KMS-11 (cell line): ENCODE results near the gene ABCC4.

Experiments used
- H2AFZ ChIP-seq: fragments of 200-600 bp; sonication (generic); 2 replicates; pipeline ENCODE4 v1.6.1; 2016; ENCODE audit warnings: antibody characterized with exemption, mixed run types, low read depth
- H3K27ac ChIP-seq: fragments of 200-600 bp; sonication (generic); 2 replicates; pipeline ENCODE4 v1.6.1; 2016; ENCODE audit warnings: mild to moderate bottlenecking, mixed run types
- H3K27me3 ChIP-seq: fragments of 200-600 bp; sonication (generic); 2 replicates; pipeline ENCODE4 v1.6.1; 2017; ENCODE audit warnings: mild to moderate bottlenecking, low read depth, mixed run types, moderate library complexity; ENCODE audit not compliant: insufficient read depth
- H3K36me3 ChIP-seq: fragments of 200-600 bp; sonication (generic); 2 replicates; pipeline ENCODE4 v1.6.1; 2017; ENCODE audit warnings: mild to moderate bottlenecking, mixed run types; ENCODE audit not compliant: insufficient read depth
- H3K4me1 ChIP-seq: fragments of 200-600 bp; sonication (generic); 2 replicates; pipeline ENCODE4 v1.6.1; 2016; ENCODE audit warnings: mild to moderate bottlenecking, low read depth, mixed run types; ENCODE audit not compliant: poor library complexity, severe bottlenecking
- H3K4me2 ChIP-seq: fragments of 200-600 bp; sonication (generic); 2 replicates; pipeline ENCODE4 v1.7.0; 2016; ENCODE audit warnings: mild to moderate bottlenecking, mixed run types
- H3K4me3 ChIP-seq: fragments of 200-600 bp; sonication (generic); IDR thresholded peaks from 2 replicates; pipeline ENCODE4 v1.6.1; 2017; ENCODE audit warnings: low read depth, low read length, mixed read lengths; ENCODE audit not compliant: insufficient read depth
- H3K79me2 ChIP-seq: fragments of 200-600 bp; sonication (generic); 2 replicates; pipeline ENCODE4 v1.6.1; 2016; ENCODE audit warnings: low read depth, mixed run types; ENCODE audit not compliant: insufficient read depth
- H3K9ac ChIP-seq: fragments of 200-600 bp; sonication (generic); 2 replicates; pipeline ENCODE4 v1.6.1; 2016; ENCODE audit warnings: mild to moderate bottlenecking, mixed run types
- H4K20me1 ChIP-seq: fragments of 200-600 bp; sonication (generic); 2 replicates; pipeline ENCODE4 v1.6.1; 2016; ENCODE audit warnings: mild to moderate bottlenecking, mixed run types; ENCODE audit not compliant: insufficient read depth
- TF ChIP-seq, protein P1 (sequence below): fragments of 200-600 bp; sonication (generic); conservative IDR thresholded peaks from 2 replicates; pipeline ENCODE4 v1.6.1; 2017; ENCODE audit warnings: low read depth, mild to moderate bottlenecking, antibody characterized with exemption, low read length, moderate library complexity, mixed read lengths

The ABCC4 gene

DNA sequence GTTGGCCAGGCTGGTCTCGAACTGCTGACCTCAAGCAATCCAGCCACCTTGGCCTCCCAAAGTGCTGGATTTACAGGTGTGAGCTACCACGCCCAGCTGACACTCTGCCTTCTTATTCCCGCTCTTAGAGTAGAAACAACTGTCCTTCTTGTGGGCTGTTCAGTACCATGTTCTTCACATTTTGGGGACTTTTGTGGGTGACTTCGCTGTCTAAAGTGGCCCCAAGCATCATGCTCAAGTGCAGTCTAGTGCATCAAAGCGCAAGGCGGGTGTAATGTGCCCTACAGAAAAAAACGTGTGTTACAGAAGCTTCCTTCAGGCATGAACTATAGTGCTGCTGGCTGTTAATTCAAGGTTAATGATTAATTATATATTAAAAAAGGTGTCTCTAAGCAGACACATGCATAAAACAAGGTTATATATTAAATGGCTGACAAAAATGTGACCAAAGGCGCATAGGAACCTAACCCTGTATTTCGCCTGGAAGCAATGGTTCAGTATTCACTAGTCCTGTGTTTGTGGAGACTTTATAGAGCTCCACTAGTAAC, 38.3 kb downstream of the ABCC4 start:
- TF ChIP-seq, protein P1, sequence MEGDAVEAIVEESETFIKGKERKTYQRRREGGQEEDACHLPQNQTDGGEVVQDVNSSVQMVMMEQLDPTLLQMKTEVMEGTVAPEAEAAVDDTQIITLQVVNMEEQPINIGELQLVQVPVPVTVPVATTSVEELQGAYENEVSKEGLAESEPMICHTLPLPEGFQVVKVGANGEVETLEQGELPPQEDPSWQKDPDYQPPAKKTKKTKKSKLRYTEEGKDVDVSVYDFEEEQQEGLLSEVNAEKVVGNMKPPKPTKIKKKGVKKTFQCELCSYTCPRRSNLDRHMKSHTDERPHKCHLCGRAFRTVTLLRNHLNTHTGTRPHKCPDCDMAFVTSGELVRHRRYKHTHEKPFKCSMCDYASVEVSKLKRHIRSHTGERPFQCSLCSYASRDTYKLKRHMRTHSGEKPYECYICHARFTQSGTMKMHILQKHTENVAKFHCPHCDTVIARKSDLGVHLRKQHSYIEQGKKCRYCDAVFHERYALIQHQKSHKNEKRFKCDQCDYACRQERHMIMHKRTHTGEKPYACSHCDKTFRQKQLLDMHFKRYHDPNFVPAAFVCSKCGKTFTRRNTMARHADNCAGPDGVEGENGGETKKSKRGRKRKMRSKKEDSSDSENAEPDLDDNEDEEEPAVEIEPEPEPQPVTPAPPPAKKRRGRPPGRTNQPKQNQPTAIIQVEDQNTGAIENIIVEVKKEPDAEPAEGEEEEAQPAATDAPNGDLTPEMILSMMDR = no peak
- H3K4me3 ChIP-seq = no peak overlapping the region
- no peak overlapping the region for H3K9ac ChIP-seq
- no peaks in the 10 kb centered on the region for H3K79me2 ChIP-seq
- no peak overlapping the region for H3K4me2 ChIP-seq
- H3K27ac ChIP-seq = no peak overlapping the region
- H3K27me3 ChIP-seq = no peaks in the 10 kb centered on the region
- no peaks in the 10 kb centered on the region for H3K4me1 ChIP-seq
- no peaks in the 10 kb centered on the region for H3K36me3 ChIP-seq
- H4K20me1 ChIP-seq = no peaks in the 10 kb centered on the region
- H2AFZ ChIP-seq = no peak overlapping the region

DNA sequence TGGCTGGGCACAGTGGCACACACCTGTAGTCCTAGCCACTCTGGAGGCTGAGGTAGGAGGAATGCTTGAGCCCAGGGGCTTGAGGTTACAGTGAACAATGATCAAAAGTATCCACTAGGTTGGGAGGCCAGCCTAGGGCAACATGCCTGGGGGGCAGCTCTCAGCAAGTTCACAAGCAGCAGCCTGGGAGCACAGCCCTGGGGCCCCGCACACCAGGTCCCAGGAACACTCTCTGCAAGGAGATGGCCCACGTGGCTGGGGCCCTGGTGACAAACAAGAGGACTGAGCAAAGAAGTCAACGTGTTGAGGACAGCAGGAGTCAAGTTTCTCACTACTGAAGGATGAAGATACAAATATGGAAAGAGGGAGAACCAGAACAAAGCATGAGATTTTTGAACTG, 39.3 kb downstream of the ABCC4 start:
- Histone ChIP-seq H3K9ac (no peak overlapping the region), H3K4me1 (no peaks in the 10 kb centered on the region), H3K4me3 (no peak overlapping the region), H3K27ac (no peak overlapping the region), H3K36me3 (no peaks in the 10 kb centered on the region), H4K20me1 (no peaks in the 10 kb centered on the region), H3K27me3 (no peaks in the 10 kb centered on the region), H3K79me2 (no peaks in the 10 kb centered on the region), H2AFZ (no peak overlapping the region), H3K4me2 (no peak overlapping the region)
- TF ChIP-seq, protein P1 = no peak

DNA sequence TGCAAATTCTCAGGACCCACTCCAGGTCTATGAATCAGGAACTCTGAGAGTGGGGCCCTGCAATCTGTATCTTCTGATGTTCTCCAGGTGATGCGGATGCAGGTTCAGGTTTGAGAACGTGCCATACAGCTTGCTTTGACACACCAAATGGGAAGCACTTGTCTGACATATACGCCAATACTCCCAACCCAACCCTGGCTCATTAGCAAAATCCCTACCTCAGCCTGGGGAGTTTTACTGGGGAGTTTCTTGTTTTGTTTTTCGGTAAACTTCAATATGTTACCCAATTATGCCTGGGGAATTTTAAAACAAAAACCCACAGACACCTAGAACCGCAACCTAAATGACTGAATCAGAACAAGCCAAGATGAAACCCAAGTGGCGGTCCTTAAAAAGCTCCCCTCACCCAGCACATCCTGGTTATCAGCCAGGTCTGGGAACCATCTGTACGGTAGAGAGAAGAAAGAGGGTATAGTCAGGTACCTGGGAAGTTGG, 41.2 kb downstream of the ABCC4 start:
- Histone ChIP-seq H3K4me1 (no peaks in the 10 kb centered on the region), H3K4me2 (no peak overlapping the region)

DNA sequence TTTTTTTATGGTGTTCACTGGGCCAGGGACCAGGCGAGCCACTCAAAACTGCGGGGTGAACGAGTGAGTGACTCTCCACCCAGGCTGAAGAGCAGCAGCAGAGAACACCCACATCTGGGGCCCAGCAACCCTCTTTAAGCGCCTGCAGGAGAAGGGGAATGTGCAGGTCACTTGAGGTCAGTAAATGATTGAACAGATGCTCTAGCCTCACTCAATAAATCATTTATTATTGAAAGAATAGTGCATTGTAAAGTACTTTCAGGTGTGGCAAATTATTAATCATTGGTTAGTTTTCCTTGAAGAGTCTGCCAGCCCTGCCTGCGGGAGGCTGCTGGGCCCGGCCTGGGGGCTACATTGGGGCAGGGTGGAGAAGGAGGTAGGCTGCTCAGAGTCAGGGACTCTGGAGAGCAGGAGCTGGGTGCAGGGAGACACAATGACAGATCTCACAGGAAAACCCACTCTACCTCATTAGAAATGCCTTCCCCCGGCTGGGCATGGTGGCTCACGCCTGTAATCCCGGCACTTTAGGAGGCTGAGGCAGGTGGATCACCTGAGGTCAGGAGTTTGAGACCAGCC, 42.5 kb downstream of the ABCC4 start:
- H4K20me1 ChIP-seq = no peaks in the 10 kb centered on the region
- TF ChIP-seq, protein P1 = no peak
- no peak overlapping the region for H3K4me2 ChIP-seq
- H3K9ac ChIP-seq = no peak overlapping the region
- H3K4me3 ChIP-seq = no peak overlapping the region
- no peaks in the 10 kb centered on the region for H3K36me3 ChIP-seq
- no peaks in the 10 kb centered on the region for H3K27me3 ChIP-seq
- H3K27ac ChIP-seq = no peak overlapping the region
- H3K79me2 ChIP-seq = no peaks in the 10 kb centered on the region
- H2AFZ ChIP-seq = no peak overlapping the region
- H3K4me1 ChIP-seq = no peaks in the 10 kb centered on the region

More for the DNA sequence above, 41.2 kb downstream of the ABCC4 start:
- Histone ChIP-seq H3K79me2 (no peaks in the 10 kb centered on the region), H3K36me3 (no peaks in the 10 kb centered on the region), H3K27me3 (no peaks in the 10 kb centered on the region), H3K9ac (no peak overlapping the region), H3K27ac (no peak overlapping the region), H2AFZ (no peak overlapping the region), H3K4me3 (no peak overlapping the region), H4K20me1 (no peaks in the 10 kb centered on the region)
- TF ChIP-seq, protein P1 = no peak
